Left hindlimb (tissue), 1 donor: ENCODE measurements around the gene NEXMIF.
"Not testable (repeated sequence)": the region's sequence is repeated elsewhere in the genome, so short reads cannot be mapped to it uniquely, and the experiment has no call there.

Experiments
- DNase-seq: peaks from one replicate; pipeline ENCODE4 v3.0.0-alpha.2; 2018

The NEXMIF gene

DNA sequence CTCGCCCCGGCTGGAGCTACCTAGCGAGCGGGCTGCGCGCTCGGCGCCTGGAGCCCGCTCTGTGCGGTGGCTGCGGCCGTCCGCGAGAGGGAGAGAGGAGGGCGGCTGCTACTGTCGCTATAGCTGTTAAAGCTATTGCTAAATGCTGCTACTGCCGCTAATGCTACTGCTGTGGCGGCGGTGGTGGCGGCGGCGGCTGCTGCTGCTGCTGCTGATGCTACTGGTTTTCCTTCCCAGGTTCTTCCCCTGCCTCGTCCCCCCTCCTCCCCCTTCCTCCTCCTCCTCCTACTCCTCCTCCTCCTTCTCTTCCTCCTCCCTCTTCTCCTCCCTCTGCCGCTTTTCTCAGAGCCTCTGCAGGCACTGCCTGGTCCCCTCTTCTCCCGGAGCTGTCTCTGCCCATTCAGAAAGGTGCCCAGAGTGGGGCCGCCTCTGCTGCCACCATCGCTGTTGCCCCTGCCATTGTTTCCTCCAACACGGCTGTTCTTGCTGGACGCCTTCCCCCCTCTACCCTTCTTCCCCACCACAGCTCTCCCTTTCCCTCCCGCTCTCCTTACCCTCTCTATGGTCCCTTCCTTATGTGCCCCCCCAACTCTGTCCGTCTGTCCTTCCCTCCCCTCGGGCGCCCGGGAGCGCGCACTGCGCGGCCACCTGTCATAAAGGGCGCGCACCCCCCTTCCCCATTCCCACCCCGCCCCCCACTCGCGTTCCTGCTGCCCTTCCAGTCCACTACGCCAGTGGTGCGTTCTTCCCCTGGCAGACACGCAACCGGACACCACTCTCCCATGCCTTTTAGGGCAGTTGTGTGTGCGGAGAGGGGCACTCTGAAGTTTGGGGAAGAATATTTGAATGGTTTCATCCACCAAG is at the start of gene NEXMIF:
Gene NEXMIF, minus strand, starts transcription at position 228 of the 864 bp plus-strand sequence.
- peak; percentile 47 for DNase-seq

GRCh38 chrX:74961962-74962361 is 36.7 kb upstream of the NEXMIF start:
- DNase-seq = not testable (repeated sequence)

DNA sequence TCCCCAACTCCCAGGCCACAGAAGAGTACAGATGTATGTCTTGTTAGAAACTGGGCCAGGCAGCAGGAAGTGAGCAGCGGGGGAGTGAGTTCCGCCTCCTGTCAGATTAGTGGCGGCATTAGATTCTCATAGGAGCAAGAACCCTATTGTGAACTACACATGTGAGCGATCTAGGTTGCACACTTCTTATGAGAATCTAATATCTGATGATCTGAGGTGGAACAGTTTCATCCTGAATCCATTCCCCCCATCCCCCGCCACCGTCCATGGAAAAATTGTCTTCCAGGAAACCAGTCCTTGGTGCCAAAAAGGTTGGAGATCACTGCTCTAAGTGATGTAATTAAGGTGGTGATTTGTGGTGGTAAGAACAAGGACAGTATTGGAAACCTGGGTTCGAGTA is 24.5 kb upstream of the NEXMIF start:
- no peak for DNase-seq

GRCh38 chrX:74940414-74940813 is 15.2 kb upstream of the NEXMIF start:
- no peak for DNase-seq

DNA sequence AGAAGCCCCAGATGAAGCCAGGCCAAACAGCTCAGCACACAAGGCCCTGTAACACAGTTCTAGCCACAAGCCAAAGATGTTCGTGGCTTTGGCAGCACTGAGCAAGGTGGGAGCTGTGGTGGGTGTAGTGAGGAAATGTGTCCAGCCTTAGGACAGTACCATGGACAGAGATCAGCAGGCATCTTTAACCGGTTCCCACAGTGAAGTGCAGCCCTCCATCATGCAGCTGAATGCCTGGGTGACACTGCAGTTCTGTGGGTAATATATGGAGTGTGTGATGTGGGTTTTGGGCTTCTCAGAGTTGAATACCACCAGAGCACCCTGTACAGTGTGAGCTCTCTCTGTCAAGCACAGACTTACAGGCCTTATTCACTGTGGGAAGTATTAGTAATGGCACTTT is 6.0 kb upstream of the NEXMIF start:
- DNase-seq = no peak

DNA sequence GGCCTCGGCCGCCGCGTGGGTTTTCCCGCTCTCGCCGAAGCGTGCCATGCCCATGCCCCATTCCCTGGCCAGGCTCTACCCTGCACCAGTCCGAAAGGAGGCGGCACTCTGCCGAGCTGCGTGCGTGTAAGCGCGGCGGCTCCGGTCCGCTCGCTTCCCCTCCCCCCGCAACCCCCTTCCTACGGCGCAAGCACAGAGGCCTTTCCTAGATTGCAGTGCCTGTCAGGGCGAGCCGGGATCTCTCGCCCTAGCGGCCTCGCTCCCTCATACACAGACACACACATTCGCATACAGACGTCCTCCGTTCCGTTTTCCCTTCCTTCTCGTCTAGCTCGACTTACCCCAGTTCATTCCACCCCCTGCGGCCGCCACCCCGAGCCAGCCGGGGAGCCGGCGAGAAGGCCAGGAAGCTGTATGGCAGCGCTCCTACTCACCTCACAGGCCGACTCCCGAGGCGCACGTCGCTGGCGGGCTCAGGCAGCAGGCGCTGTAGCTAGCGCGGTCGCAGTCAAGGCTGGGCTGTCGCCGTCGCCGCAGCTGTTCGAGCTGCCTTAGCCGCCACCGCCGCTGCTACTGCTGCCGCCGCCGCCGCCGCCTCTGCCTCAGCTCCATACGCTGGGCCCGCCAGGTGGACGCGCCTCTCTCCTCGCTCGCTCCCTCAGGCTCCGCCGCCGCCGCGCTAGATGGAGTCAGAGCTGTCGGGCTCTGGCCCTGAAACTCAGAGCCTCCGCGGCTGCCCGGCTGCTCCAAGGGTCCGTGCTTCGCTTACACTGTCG is 615 bp downstream of the NEXMIF start:
- peak; percentile 62 for DNase-seq

DNA sequence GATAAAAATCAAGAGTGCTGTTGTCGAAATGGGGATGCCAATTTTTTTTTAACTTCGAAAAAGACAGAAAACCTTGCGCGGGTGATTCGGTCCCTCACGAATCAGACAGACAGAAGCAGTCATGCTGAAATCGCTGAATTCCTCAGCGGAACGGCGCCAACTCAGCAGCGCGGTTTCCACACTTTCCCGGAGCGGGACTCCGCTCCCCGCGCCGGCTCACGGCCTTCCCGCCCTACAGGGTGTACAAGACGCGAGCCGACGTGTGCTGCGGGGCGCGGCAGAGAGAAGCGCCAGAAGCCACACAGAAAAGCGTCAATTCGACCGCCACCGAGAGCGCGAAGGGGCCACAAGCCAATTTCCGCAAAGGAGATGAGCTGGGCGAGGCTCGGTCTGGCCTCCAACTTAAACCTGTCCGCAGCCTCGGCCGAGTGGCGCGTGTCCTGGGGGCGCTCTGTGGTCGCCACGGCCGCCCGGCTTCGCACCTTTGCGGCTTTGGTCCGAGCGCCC is 1.3 kb downstream of the NEXMIF start:
- DNase-seq = peak; percentile 30

GRCh38 chrX:74922922-74923543 is 2.2 kb downstream of the NEXMIF start:
- DNase-seq = no peak

DNA sequence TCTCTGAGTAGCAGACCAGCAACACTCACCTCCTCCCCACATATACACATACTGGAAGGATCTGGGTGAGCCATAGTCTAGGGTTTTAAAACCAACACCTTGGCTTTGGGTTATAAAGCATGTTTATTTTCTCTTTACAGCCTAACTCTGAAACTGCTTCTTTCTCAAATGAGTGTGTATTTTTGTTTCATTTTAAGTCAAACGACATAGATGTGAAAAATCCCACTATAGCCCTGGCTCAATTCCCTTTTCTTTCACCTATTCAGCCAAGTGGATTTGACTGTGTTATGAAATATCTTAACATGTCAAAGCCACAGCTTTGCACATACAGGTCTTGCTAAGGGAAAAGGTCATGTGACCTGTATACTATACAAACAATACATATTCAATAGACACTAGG is 13.8 kb downstream of the NEXMIF start:
- no peak for DNase-seq

DNA sequence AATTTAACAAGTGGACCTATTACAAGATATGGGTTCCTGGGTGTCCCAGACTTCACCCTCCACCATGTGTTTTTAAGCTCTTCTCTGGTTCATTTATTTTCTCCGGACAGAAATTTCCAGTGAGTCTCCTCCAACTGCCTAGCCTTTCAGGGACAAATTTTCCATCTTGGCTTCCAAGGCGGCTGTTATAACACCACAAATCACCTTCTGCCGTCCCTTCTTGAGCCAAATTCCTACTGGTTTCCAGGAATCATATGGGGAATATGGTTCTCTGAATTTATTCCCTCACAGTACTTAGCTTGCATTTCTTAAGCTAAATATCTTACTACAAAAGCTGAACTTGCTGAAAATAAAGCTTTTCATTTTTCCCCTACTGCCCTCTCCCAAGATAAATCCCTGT is 18.8 kb downstream of the NEXMIF start:
- peak; percentile 47 for DNase-seq

- no peak for DNase-seq
Observed at GRCh38 chrX:74902806-74903205, 22.4 kb downstream of the NEXMIF start.

DNA sequence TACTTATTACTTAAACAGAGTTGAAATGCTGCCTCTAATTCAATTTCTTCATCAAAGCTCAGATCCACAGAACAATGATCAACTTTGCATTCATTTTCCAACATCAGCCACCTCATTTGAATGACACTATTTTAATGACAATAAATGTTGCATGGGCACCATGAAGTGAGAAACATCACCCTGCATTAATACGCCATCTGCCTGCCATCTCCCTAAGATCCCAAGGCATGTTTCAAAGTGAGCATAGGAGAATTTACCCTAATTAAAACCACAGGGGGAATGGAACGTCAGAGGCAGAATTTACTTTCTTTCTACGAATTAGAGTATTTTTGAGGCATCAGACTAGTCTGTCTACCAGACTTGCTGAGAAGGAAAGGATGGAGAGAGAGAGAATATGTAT is 32.7 kb downstream of the NEXMIF start:
- no peak for DNase-seq

DNA sequence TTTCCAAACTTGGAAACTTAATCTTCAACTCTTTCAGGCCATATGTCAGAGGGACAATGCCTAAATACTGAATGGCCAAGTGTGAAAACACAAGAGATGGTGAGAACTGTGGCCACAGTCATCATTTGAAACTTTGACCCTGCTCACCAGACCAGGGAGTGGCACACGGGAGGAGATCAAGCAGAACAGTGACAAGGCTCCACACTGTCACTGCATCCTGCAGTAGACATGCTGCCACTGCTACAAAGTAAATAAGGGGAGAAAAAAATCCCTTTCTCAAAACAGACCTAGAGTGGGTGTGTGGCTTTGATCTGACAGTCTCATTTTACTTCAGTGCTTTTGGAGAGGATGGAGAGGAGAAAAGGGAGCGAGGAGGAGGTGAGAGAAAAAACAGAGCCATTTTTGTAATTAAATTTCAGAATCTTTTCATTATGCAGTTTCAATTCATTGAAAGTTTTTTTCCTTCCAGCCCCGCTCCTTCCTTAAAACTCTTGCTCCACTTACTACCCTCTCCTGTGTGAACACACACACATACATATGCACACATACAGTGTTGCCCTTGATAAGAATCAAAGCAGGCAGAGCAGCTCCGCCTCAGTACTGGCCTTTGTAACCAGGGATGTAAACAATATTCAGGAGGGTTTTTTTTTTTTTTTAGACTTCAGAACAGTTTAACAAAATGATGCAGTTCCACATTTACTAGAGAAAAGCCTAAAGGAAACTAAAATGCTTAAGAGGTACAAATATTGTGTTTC is 34.4 kb downstream of the NEXMIF start:
- DNase-seq = no peak

GRCh38 chrX:74882383-74882782 is 42.9 kb downstream of the NEXMIF start:
- not testable (repeated sequence) for DNase-seq

- no peak for DNase-seq
Observed at GRCh38 chrX:74865725-74866124, 59.5 kb downstream of the NEXMIF start.

- no peak for DNase-seq
Observed at GRCh38 chrX:74853255-74853654, 72.0 kb downstream of the NEXMIF start.

DNA sequence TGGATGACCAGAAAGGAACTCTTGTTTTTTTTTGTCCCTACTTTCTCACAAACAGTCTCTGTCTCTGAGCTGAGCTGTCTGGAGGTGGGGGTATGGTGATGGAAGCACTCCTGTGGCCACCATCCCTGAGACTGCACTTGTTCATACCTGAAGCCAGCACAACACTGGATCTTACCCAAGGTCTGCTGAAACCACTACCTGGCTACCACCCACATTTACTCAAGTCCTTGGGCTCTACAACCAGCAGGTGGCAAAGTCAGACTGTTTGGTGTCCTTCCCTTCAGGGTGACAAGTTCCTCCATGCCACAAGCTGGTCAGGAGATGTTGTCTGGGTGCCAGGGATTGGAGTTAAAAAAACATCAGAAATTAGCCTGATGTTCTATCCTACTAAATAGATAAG is 89.7 kb downstream of the NEXMIF start:
- DNase-seq = no peak

DNA sequence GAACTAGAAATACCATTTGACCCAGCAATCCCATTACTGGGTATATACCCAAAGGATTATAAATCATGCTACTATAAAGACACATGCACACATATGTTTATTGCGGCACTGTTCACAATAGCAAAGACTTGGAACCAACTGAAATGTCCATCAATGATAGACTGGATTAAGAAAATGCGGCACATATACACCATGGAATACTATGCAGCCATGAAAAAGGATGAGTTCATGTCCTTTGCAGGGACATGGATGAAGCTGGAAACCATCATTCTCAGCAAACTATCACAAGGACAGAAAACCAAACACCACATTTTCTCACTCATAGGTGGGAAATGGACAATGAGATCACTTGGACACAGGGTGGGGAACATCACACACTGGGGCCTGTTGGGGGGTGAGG is 105.5 kb downstream of the NEXMIF start:
- not testable (repeated sequence) for DNase-seq

DNA sequence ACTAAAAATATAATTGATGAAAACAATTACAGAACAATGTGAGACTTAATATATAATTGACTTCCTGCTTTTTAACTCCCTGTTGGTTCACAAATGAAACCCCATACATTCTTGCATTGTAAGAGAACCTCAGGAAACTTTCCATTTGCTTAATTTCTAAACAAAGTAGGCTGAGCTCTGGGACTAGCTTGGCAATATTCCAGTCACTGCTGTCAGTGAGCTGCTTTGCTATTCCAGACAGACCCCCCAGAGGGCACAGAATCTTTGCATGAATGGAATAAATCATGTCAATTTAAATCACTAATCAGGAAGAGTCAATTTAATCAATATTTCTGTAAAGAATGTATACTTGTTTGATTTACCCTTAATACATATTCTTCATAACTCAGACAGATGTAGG is 110.6 kb downstream of the NEXMIF start:
- DNase-seq = no peak

DNA sequence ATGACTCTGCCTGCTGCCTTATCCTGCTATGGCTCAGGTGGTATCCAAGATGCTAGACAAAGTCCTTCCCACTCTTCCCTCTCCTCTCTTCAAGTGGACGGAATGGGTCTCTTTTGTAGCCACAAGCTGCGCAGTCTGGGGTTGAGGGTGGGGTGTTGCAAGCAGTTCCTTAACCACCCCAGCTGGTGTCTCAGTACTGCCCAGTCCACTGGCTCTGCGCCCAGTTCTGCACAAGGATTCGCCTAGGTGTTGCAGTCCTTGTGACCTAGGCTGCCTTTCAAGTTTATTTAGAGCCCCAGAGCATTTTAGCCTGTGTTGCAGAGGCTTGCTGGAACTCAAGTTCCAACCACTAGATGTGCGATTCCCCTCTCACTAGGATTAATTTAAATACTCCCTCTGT is 120.7 kb downstream of the NEXMIF start:
- DNase-seq = no peak

- DNase-seq = no peak
Observed at GRCh38 chrX:74800062-74800461, 125.2 kb downstream of the NEXMIF start.

- DNase-seq = no peak
Observed at GRCh38 chrX:74797338-74797887, 127.8 kb downstream of the NEXMIF start.
